K562 (cell line): ENCODE data around the gene RHD. TPM values are rescaled to one million over a fixed set of nuclear protein-coding genes. Genes with fewer than 3 reads are reported as not detected.

Source experiments
- BACH1 ChIP-seq: fragments of 200-800 bp; sonication (Bioruptor generic); IDR thresholded peaks from 2 replicates; pipeline ENCODE4 v1.6.1; 2016; ENCODE audit warnings: missing genetic modification characterization, missing compliant biosample characterization
- CAMTA2 ChIP-seq: fragments of 250-450 bp; sonication (Bioruptor Pico); conservative IDR thresholded peaks from 2 replicates; pipeline ENCODE4 v1.5.1; 2022
- ELF4 ChIP-seq: fragments of 450-650 bp; formaldehyde crosslinking; IDR thresholded peaks from 2 replicates; pipeline ENCODE4 v1.4.0; 2022; ENCODE audit warnings: missing genetic modification characterization
- EP400 ChIP-seq: fragments of 450-650 bp; IDR thresholded peaks from 2 replicates; pipeline ENCODE4 v1.6.1; 2017; ENCODE audit warnings: antibody characterized with exemption, mild to moderate bottlenecking, moderate library complexity
- HDAC2 ChIP-seq: fragments of 450-650 bp; IDR thresholded peaks from 2 replicates; pipeline ENCODE4 v1.6.1; 2016; ENCODE audit warnings: mild to moderate bottlenecking
- MYBL2 ChIP-seq, 2 experiments: fragments of 450-650 bp in 1 of 2; sonication (generic) in 1 of 2; formaldehyde crosslinking in 1 of 2; IDR thresholded peaks; 2 replicates each; pipeline versions ENCODE4 v1.6.1 to v1.8.1; 2017 to 2022; ENCODE audit warnings: borderline replicate concordance in 1 of 2, inconsistent platforms in 1 of 2, low read depth in 1 of 2, mild to moderate bottlenecking in 1 of 2, missing genetic modification reagents in 1 of 2, moderate library complexity in 1 of 2
- SIN3B ChIP-seq: fragments of 450-650 bp; IDR thresholded peaks from 2 replicates; pipeline ENCODE4 v1.6.1; 2017; ENCODE audit warnings: low read depth, mild to moderate bottlenecking, moderate library complexity
- TAF9B ChIP-seq: fragments of 450-650 bp; IDR thresholded peaks from 2 replicates; pipeline ENCODE4 v1.6.1; 2018; ENCODE audit warnings: mild to moderate bottlenecking; ENCODE audit not compliant: partially characterized antibody
- ZBTB40 ChIP-seq, 2 experiments: fragments of 450-650 bp in 1 of 2; sonication (generic) in 1 of 2; formaldehyde crosslinking in 1 of 2; IDR thresholded peaks; 2 replicates each; pipeline versions ENCODE4 v1.7.1 to v1.9.0; 2016 to 2022; ENCODE audit warnings: inconsistent platforms in 1 of 2, mild to moderate bottlenecking in 1 of 2, missing genetic modification reagents in 1 of 2
- ZHX1 ChIP-seq: fragments of 150-350 bp; conservative IDR thresholded peaks from 2 replicates; pipeline ENCODE4 v1.6.1; 2014; ENCODE audit warnings: low read length
- ZNF274 ChIP-seq: IDR thresholded peaks from 2 replicates; pipeline ENCODE4 v1.6.1; 2011; ENCODE audit warnings: low read depth, mild to moderate bottlenecking, low read length, moderate library complexity, borderline replicate concordance
- ZNF311 ChIP-seq: fragments of 250-450 bp; sonication (Bioruptor Pico); IDR thresholded peaks from 2 replicates; pipeline ENCODE4 v1.4.0; 2020; ENCODE audit warnings: mild to moderate bottlenecking, moderate library complexity
- polyA plus RNA-seq, 8 experiments: library from polyadenylated mRNA; depleted of rRNA in 4 of 8; stranded (reverse) in 5 of 8; unstranded in 3 of 8; fragments of >200 nt; fragmentation: Nextera tagmentation in 2 of 8; fragmentation: Illumina TruSeq in 1 of 8; extraction: Ambion mirVana in 2 of 8; extraction: Trizol in 1 of 8; gene quantifications; 2 replicates each; pipeline versions ENCODE4 v1.2.1 to v1.2.3, GENCODE V29; 2011 to 2014; ENCODE audit warnings: inconsistent platforms in 1 of 8, missing spikeins in 1 of 8
- total RNA-seq, 7 experiments: library from RNA; depleted of rRNA in 6 of 7; stranded (reverse); fragments of >200 nt in 6 of 7; fragmentation: Illumina TruSeq in 2 of 7; extraction: Trizol in 2 of 7; gene quantifications; 2 replicates each; pipeline versions ENCODE4 v1.2.1 to v1.2.3, GENCODE V29; 2011 to 2021; ENCODE audit warnings: low replicate concordance in 1 of 7
- TF ChIP-seq, protein P1 (sequence below): fragments of 250-450 bp; sonication (Bioruptor Pico); IDR thresholded peaks from 2 replicates; pipeline ENCODE4 v1.5.0; 2021

The RHD gene
- total and polyA plus RNA-seq, 9 of the 15 experiments (the other 6 are each of a cell fraction or from before 2014, with no cell fraction given), result 8.8 to 32.4 (median 15.0) TPM

- TF ChIP-seq ZBTB40 (IDR thresholded peaks at IDR 0.05) (peak; percentile 97), ZBTB40 (CRISPR knock-in tag; IDR thresholded peaks at IDR 0.05) (no peak), BACH1 (tag) (peak; percentile 81; the same call in 1 of the 2 replicates), TAF9B (peak; percentile 88), ZHX1 (peak; percentile 51), ZNF274 (no peak), HDAC2 (peak; percentile 89), SIN3B (peak; percentile 97), EP400 (peak; percentile 93), ZNF311 (CRISPR knock-in tag) (peak; percentile 85; the same call in 1 of the 2 replicates), ELF4 (CRISPR knock-in tag) (peak; percentile 95), CAMTA2 (0 out of 2 replicates have a peak, but pooled peaks have one; percentile 13), MYBL2 (IDR thresholded peaks at IDR 0.05; ENCODE audit: low read depth) (peak; percentile 58), MYBL2 (CRISPR knock-in tag; IDR thresholded peaks at IDR 0.05; ENCODE audit: borderline replicate concordance) (no peak)
- TF ChIP-seq, protein P1, sequence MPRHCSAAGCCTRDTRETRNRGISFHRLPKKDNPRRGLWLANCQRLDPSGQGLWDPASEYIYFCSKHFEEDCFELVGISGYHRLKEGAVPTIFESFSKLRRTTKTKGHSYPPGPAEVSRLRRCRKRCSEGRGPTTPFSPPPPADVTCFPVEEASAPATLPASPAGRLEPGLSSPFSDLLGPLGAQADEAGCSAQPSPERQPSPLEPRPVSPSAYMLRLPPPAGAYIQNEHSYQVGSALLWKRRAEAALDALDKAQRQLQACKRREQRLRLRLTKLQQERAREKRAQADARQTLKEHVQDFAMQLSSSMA, result peak; percentile 20; the same call in 1 of the 2 replicates
Measured at GRCh38 chr1:25232027-25232865, 40.1 kb upstream of the RHD start, which contains the start of gene SYF2 (continued).
